Activated T-cell treated with anti-CD3 and anti-CD28 coated beads, Interleukin-2, amount 50 U/mL, for 1 hour (primary cell): ENCODE data around the gene NPDC1.
A peak's percentile ranks its signal among the peaks of the same experiment; 100 is the strongest.

Source experiments
- DNase-seq: peaks from one replicate; pipeline ENCODE4 v3.0.0-alpha.2; 2020

The NPDC1 gene

GRCh38 chr9:137023157-137023556, 22.8 kb downstream of the NPDC1 start:
- DNase-seq = no peak

- DNase-seq = no peak
These were observed 23.3 kb downstream of the NPDC1 start for GRCh38 chr9:137022662-137023008.

DNA sequence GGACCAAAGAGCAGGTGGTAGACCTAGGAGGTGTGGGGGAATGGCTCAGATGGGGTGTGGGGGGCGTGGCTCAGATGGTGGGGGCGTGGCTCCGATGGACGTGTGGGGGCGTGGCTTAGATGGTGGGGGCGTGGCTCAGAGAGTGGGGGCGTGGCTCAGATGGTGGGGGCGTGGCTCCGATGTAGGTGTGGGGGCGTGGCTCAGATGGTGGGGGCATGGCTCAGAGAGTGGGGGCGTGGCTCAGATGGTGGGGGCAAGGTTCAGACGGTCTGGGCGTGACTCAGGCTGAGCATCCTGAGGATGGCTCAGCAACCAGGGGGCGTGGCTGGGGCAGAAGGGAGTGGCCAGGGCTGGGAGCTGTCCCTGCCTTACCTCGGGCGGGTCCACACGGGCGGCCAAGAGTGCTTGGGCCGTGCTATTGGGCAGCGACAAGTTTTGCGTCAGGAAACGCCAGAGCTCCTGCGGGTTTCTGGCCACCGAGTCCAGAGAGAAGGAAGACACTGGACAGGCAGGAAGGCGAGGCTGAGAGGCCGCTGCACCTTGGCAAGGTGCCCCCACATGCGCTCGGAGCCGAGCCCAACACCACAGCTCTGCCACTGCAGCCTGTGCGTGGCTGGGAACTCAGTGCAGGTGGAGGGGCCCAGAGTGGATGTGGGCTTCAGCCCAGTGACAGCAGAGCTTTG, 23.9 kb downstream of the NPDC1 start:
- peak; percentile 74 for DNase-seq

- no peak for DNase-seq
These were observed 24.4 kb downstream of the NPDC1 start for GRCh38 chr9:137021568-137021978.

DNA sequence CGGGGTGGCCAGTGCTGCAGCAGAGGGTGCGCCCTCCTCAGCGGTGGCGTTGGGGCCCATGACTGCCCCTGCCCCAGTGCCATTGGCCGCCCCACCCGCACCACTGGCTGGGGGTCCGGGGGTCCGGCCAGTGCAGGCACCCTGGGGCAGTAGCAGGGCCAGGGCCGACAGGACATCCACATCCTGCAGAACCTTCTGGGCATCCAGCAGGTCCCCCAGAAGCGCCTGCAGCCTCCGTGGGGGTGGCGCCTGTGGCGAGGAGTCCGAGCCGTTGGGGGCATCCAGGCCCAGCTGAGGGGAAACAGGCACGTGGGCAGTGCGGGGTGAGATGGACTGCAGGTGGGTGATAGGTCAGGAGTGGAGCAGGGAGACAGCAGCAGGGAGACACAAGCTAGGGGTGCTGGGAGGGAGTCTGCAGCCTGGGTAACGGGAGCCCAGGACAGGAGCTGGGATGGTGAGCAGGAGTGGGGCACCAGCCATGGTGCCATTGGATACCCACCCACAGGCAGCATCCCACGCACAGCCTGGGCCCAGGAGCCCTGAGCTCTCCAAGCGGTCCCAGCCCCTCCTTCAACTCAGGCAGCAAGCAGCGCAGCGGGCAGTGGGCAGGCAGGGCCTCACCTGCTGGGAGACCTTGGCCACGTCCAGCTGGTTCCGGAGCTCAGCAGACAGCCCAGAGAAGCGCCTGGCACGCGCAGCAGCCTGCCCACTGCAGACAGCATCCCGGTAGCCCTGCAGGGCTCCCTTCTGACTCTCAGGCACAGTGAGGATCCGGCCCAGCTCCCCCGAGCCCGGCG, 25.0 kb downstream of the NPDC1 start:
- no peak for DNase-seq

DNA sequence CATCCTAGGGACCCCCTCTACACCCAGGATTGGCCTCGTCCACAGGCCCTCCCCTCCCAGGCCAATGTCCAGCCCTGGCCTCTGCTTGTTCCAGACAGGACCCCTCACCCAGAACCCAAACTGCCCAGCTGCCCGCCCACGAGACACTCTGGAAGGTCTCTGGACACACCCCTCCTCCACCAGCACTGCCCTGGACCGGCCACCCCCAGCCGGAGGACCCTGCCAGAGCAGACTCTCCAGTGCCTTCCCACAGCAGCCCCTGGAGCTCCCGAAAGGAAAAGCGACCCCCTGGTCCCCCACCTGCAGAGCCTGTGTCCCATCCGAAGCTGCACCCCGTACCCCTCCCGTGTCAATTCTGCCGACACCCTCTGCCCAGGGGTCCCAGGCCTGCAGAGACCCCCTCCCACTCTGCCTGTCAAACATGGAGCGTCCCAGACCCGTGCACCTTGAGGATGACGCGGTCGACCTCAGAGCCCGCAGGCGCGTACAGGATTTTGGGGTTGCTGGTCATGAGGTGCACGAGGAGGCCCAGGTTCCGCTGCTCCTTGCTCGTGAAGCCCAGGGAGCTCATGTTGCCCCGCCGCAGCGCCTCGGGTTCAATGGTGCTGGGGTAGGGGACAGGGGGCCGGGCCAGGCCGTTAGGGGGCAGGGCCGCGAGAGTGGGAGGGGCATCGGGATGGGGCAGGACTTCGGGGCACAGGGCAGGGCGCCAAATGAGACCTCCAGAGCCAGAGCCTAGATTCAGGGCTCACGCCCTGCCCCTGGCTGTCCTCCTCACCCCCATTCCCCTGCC, 25.9 kb downstream of the NPDC1 start:
- no peak for DNase-seq

GRCh38 chr9:137018761-137019559, 27.0 kb downstream of the NPDC1 start:
- no peak for DNase-seq

DNA sequence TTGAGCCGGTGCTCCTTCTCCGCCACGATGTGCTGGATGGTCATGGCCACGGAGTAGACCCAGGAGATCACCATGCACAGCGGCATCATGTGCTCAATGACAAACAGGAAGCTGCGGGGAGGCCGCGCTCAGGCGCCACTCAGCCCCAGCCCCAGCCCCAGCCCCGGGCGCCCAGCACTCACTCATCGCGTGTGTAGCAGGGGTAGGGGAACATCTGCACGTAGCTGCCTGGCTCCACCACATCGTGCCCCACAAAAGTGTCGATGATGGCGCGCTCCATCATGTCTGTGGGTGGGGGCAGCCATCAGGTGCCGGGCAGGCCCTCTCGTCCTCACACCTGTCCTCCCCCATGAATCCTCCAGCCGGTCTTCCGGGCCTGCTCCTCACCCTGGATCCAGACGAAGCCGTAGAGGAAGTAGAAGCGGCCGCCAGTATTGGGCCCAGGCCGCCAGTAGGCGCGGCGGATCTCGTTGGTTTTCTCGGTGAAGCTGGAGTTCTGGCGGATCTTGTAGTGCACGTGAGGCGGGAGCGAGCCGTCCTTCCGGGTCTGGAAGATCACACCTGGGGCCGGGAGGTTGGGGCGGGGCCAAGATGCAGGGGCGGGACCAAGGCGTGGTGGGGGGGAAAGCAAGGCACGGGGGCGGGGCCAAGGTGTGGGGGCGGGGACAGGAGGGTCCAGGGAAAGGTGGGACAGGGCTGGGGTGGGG, 28.0 kb downstream of the NPDC1 start:
- DNase-seq = no peak

- DNase-seq = no peak
These were observed 28.9 kb downstream of the NPDC1 start for GRCh38 chr9:137017071-137017470.

GRCh38 chr9:137016436-137016835, 29.5 kb downstream of the NPDC1 start:
- DNase-seq = no peak

- DNase-seq = no peak
These were observed 30.0 kb downstream of the NPDC1 start for GRCh38 chr9:137015976-137016375.

- DNase-seq = no peak
These were observed 30.4 kb downstream of the NPDC1 start for GRCh38 chr9:137015540-137015930.

- no peak for DNase-seq
These were observed 31.0 kb downstream of the NPDC1 start for GRCh38 chr9:137014776-137015539.

DNA sequence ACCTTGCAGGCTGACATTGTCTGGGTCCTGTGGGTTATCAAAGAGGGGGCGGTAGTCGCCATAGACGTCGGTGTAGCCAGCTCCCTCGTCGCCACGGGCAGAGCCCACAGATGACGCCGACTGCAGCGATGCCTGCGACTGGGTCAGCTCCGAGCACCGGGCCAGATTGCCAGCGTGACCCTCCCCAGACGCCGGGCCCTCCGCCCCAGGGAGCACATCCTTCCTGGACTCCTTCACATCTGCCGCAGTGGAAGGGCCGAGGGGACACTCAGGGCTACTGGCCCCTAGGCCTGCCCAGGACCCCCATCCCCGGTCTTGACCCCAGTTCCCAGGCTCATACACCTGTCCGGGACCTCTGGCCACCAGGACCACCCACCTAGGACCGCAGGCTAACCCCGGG, 31.8 kb downstream of the NPDC1 start:
- no peak for DNase-seq

DNA sequence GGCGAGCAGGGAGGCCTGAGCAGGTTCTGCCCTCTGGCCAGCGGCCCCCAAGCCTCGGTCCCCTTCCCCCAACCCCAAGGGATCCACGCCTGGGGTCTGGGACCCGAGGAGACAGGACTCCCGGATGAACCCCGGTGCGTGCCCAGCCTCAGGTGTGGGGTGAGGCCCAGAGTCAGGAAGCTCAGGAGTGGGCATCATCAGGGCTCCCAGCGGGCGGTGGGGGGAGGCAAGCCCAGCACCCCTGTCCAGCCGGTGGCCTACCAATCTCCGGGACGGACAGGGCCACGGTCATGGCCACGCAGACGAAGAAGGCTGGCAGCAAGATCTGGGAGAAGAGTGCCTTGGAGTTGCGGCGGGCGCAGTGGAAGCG, 32.4 kb downstream of the NPDC1 start:
- DNase-seq = no peak

GRCh38 chr9:137012694-137013570, 33.0 kb downstream of the NPDC1 start:
- DNase-seq = no peak

DNA sequence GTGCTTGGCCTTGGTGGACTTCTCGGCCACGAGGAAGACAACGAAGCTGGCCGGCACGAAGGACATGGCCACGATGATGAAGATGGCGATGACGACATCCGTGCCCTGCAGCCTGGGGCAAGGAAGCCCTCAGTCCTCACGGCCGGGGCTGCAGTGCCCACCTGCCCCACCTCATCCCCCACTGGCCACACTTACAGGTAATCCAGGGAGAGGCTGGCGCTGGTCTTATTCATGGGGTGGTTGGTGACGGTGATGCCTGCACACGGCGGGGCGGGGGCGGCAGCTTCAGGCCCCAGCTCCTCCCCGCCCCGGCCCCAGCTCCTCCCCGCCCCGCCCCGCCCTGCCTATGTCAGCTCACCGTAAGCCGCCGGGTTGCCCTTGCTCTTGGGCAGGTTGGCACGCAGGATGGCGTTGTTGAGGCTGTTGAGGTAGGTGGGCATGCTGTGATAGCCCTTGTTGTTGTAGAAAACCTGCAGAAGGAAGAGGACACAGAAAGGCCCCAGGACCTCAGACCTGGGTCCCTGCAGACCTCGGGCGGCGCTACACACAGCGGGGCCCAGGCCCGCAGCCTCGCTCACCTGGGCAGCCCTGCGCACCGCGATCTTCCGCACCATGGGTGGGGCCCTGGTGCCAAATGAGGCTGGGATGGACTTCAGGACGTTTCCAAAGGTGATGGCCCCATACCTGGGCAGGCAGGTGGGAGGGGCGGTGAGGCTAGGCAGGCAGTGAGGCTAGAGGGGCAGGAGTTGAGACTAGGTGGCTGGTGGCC, 33.9 kb downstream of the NPDC1 start:
- DNase-seq = no peak

GRCh38 chr9:137011156-137011555, 34.8 kb downstream of the NPDC1 start:
- DNase-seq = no peak

DNA sequence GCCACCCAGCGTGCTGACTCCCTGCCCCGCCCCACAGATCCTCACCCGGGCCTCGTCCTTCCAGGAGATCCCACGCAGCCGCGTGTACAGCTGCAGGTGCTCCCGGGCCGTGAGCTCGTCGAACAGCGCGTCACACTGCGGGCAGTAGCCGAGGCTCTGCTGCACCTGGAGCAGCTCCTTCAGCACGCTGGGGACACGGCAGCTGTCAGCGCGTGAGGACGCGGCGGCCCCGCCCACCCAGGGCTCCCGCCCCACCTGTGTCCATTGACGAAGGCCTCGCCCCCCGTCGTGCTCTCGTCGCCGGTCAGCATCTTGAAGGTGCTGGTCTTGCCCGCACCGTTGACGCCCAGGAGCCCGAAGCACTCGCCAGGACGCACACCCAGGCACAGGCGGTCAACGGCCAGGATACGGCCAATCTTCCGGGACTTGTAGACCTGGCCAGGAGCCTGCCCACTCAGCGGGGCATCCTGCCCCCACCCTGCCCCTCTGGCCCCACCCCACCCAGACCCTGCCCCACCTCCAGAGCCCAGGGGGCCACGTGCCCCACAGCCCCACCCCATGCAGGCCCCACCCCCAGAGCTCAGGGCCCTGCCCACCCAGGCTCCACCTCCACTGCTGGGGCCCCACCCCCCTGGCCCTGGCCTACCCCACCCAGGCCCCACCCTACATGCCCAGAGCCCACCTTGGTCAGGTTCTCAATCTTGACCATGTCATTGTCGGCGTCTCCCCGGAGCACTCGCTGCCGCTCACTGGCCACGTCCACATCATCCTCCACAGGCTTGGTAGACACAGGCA, 35.8 kb downstream of the NPDC1 start:
- DNase-seq = no peak
